GM12878 (cell line): ENCODE measurements around the gene ITPKB. TPM values are rescaled to one million over a fixed set of nuclear protein-coding genes. Genes with fewer than 3 reads are reported as not detected.

Experiments used
- ATAC-seq: fragments of 200-7000 bp; cut with Tn5 transposase; 3 replicates; pipeline ENCODE4 v1.9.1; 2020; ENCODE audit warnings: mild to moderate bottlenecking, moderate library complexity
- BruUV-seq: library from RNA; stranded (reverse); fragments of 400-500 nt; replicated peaks from 2 replicates; lab custom pipeline; 2021; lab: Mats Ljungman, UMichigan
- CTCF ChIA-PET: fragments of 300-600 bp; sonication (Branson Sonifier 250); formaldehyde crosslinking; extraction: SDS; loops from one replicate; lab custom pipeline; 2021; ENCODE audit warnings: inconsistent platforms; lab: Yijun Ruan, JAX
- POLR2A ChIA-PET: fragments of 350-600 bp; formaldehyde crosslinking; extraction: SDS; loops from one replicate; lab custom pipeline; 2021; ENCODE audit warnings: inconsistent platforms; lab: Charles Lee
- RAD21 ChIA-PET: fragments of 300-600 bp; sonication (Branson Sonifier 250); formaldehyde crosslinking; loops from one replicate; lab custom pipeline; 2023; ENCODE audit warnings: antibody characterized with exemption; ENCODE audit not compliant: unreplicated experiment; lab: Charles Lee
- SMC1A ChIA-PET: fragments of 300-600 bp; sonication (Branson Sonifier 250); formaldehyde crosslinking; loops from one replicate; lab custom pipeline; 2023; ENCODE audit not compliant: unreplicated experiment, uncharacterized antibody; lab: Charles Lee
- DNase-seq: peaks from one replicate; pipeline ENCODE4 v3.0.0-alpha.2; 2011; ENCODE audit warnings: low read depth, low spot score
- FAIRE-seq: peaks from 3 replicates; lab custom pipeline; 2011; peaks lifted over from hg19 to GRCh38; lab: Jason Lieb, UNC
- H2AFZ ChIP-seq: 2 replicates; pipeline ENCODE4 v1.6.0; 2011; ENCODE audit warnings: low read depth, low read length, control low read depth; ENCODE audit not compliant: control insufficient read depth
- H3K27ac ChIP-seq: 2 replicates; pipeline ENCODE4 v1.5.1; 2011; ENCODE audit warnings: control low read depth; ENCODE audit not compliant: control insufficient read depth, insufficient read depth
- H3K27me3 ChIP-seq, 2 experiments: replicated peaks in 1 of 2; 2 replicates each; pipeline versions ENCODE4 v1.6.0 to v1.6.1; 2011; ENCODE audit warnings: low read length in 1 of 2; ENCODE audit not compliant: control insufficient read depth in 2 of 2, insufficient read depth in 2 of 2
- H3K36me3 ChIP-seq, 2 experiments: 2 replicates each; pipeline ENCODE4 v1.5.1; 2011; ENCODE audit warnings: low read length in 1 of 2; ENCODE audit not compliant: control insufficient read depth in 2 of 2, insufficient read depth in 2 of 2
- H3K4me1 ChIP-seq: 2 replicates; pipeline ENCODE4 v1.6.1; 2011; ENCODE audit warnings: mild to moderate bottlenecking, low read length, moderate library complexity, mixed read lengths; ENCODE audit not compliant: control insufficient read depth, insufficient read depth
- H3K4me2 ChIP-seq: 2 replicates; pipeline ENCODE4 v1.6.0; 2011; ENCODE audit warnings: control low read depth; ENCODE audit not compliant: control insufficient read depth, insufficient read depth
- H3K4me3 ChIP-seq: fragments of 200-600 bp; sonication (generic); 2 replicates; pipeline ENCODE4 v1.5.1; 2016
- H3K79me2 ChIP-seq: 2 replicates; pipeline ENCODE4 v1.6.0; 2011; ENCODE audit warnings: low read length; ENCODE audit not compliant: control insufficient read depth, insufficient read depth
- H3K9ac ChIP-seq: 2 replicates; pipeline ENCODE4 v1.8.0; 2011; ENCODE audit warnings: low read length, control low read depth, mixed read lengths; ENCODE audit not compliant: control insufficient read depth, insufficient read depth
- H3K9me3 ChIP-seq: replicated peaks from 3 replicates; pipeline ENCODE4 v1.5.1; 2011; ENCODE audit warnings: mild to moderate bottlenecking, low read length; ENCODE audit not compliant: control insufficient read depth, insufficient read depth
- H4K20me1 ChIP-seq: 2 replicates; pipeline ENCODE4 v1.6.0; 2011; ENCODE audit not compliant: control insufficient read depth, insufficient read depth
- BCL3 ChIP-seq: IDR thresholded peaks from 2 replicates; pipeline ENCODE4 v1.6.1; 2011; ENCODE audit warnings: borderline replicate concordance, low read depth, mild to moderate bottlenecking, moderate library complexity, low read length; ENCODE audit not compliant: insufficient read depth, poor library complexity, severe bottlenecking
- CUX1 ChIP-seq: IDR thresholded peaks from 2 replicates; pipeline ENCODE4 v1.6.1; 2012; ENCODE audit warnings: improper control_type of control experiment, low read depth, low read length; ENCODE audit not compliant: insufficient replicate concordance
- EED ChIP-seq: sonication (generic); IDR thresholded peaks from 2 replicates; pipeline ENCODE4 v1.6.1; 2016; ENCODE audit warnings: antibody characterized with exemption, low read depth
- EP300 ChIP-seq, 2 experiments: fragments of 150-350 bp in 1 of 2; IDR thresholded peaks; 2 replicates each; pipeline ENCODE4 v1.6.1; 2011 to 2012; ENCODE audit warnings: low read depth in 2 of 2, low read length in 2 of 2, borderline replicate concordance in 1 of 2, improper control_type of control experiment in 1 of 2, inconsistent platforms in 1 of 2; ENCODE audit not compliant: control insufficient read depth in 1 of 2
- JUND ChIP-seq: IDR thresholded peaks from 2 replicates; pipeline ENCODE4 v1.6.1; 2012; ENCODE audit warnings: low read depth, mild to moderate bottlenecking, low read length, improper control_type of control experiment, moderate library complexity
- NR2C2 ChIP-seq: IDR thresholded peaks from 2 replicates; pipeline ENCODE4 v1.6.1; 2011; ENCODE audit warnings: borderline replicate concordance, low read depth; ENCODE audit not compliant: control insufficient read depth, insufficient read length
- NR2F1 ChIP-seq: fragments of 450-650 bp; conservative IDR thresholded peaks from 2 replicates; pipeline ENCODE4 v1.6.1; 2017; ENCODE audit warnings: mild to moderate bottlenecking
- POU2F2 ChIP-seq: IDR thresholded peaks from 3 replicates; pipeline ENCODE4 v1.6.1; 2011; ENCODE audit warnings: low read depth, mild to moderate bottlenecking, low read length, borderline replicate concordance
- SP1 ChIP-seq: IDR thresholded peaks from one replicate; pipeline ENCODE4 v1.6.1; 2011; ENCODE audit warnings: low read depth, low read length
- ZBTB4 ChIP-seq: fragments of 450-650 bp; formaldehyde crosslinking; IDR thresholded peaks from 2 replicates; pipeline ENCODE4 v1.4.0; 2022; ENCODE audit warnings: mild to moderate bottlenecking, moderate library complexity
- ZSCAN29 ChIP-seq: fragments of 450-650 bp; IDR thresholded peaks from 2 replicates; pipeline ENCODE4 v1.6.1; 2017; ENCODE audit warnings: mild to moderate bottlenecking, moderate library complexity
- WGBS: methylation state at CpG from one replicate; pipeline ENCODE4 v1.1.6; 2016; ENCODE audit warnings: low lambda C conversion rate; ENCODE audit not compliant: insufficient replicate concordance, insufficient coverage; ENCODE audit errors: missing lambda C conversion rate; 5-methylcytosine and 5-hydroxymethylcytosine counted together
- in situ Hi-C: fragments of 300-500 bp; cut with MboI; formaldehyde crosslinking; loops from 9 replicates; pipeline ENCODE4 v1.14.3; 2018; ENCODE audit warnings: mixed read lengths
- intact Hi-C: fragments of 100-400 bp; cut with micrococcal nuclease; formaldehyde crosslinking; loops from one replicate; pipeline ENCODE4 v1.14.2; 2022; ENCODE audit not compliant: unreplicated experiment
- polyA plus RNA-seq, 11 experiments: library from polyadenylated mRNA; depleted of rRNA in 4 of 11; unstranded in 6 of 11; stranded (reverse) in 5 of 11; fragments of >200 nt; fragmentation: Nextera tagmentation in 4 of 11; fragmentation: Illumina TruSeq in 1 of 11; extraction: Ambion mirVana in 4 of 11; extraction: Trizol in 1 of 11; gene quantifications; 1 replicate in 1 of 11; 2 replicates in 10 of 11; pipeline versions ENCODE4 v1.2.1 to v1.2.3, GENCODE V29; 2011 to 2016; ENCODE audit warnings: inconsistent platforms in 2 of 11, missing spikeins in 2 of 11, low read depth in 1 of 11
- total RNA-seq, 4 experiments: library from RNA; depleted of rRNA in 3 of 4; stranded (reverse); fragments of >200 nt in 3 of 4; fragmentation: Illumina TruSeq in 1 of 4; extraction: Trizol in 1 of 4; gene quantifications; 2 replicates each; pipeline versions ENCODE4 v1.2.1 to v1.2.3, GENCODE V29; 2013 to 2021

Gene ITPKB
- total and polyA plus RNA-seq, 10 of the 15 experiments (the other 5 are each of a cell fraction or from before 2014, with no cell fraction given): 1.3 to 38.7 (median 12.9) TPM

- H3K4me1 ChIP-seq: peaks cover 27% of the 10 kb centered on the region
- FAIRE-seq (no peak), DNase-seq (no peak), ATAC-seq (no peak)
- H3K79me2 ChIP-seq: no peaks in the 10 kb centered on the region; the same call in 1 of the 2 replicates
- ChIA-PET SMC1A (interaction anchor here (0.7 to 4.0 kb wide), 9 partner anchors 9 to 241 kb away, joined by 3 to 18 read pairs (median 5); no protein-coding TSS in a partner anchor), POLR2A (interaction anchor here (1.2 to 1.8 kb wide), 2 partner anchors 21 to 183 kb away, joined by 3 to 4 read pairs; no protein-coding TSS in a partner anchor), RAD21 (interaction anchor here (0.7 to 3.2 kb wide), 5 partner anchors 21 to 187 kb away, joined by 4 to 22 read pairs (median 5); no protein-coding TSS in a partner anchor), CTCF (interaction anchor here (0.6 to 4.1 kb wide), 12 partner anchors 8 to 1110 kb away, joined by 3 to 27 read pairs (median 4); no protein-coding TSS in a partner anchor)
- TF ChIP-seq ZBTB4 (CRISPR knock-in tag): no peak
- TF ChIP-seq NR2C2: no peak
- TF ChIP-seq NR2F1: no peak
- TF ChIP-seq POU2F2: no peak
- no peak for TF ChIP-seq EED
- no peak for TF ChIP-seq ZSCAN29
- TF ChIP-seq EP300 (IDR thresholded peaks at IDR 0.05; ENCODE audit: borderline replicate concordance in 1 of 2, control insufficient read depth in 1 of 2, low read depth in 2 of 2, low read length in 2 of 2): no peak
- no peak for TF ChIP-seq CUX1
- TF ChIP-seq BCL3: no peak
- no peak for TF ChIP-seq SP1
- TF ChIP-seq JUND: no peak
- H3K9me3 ChIP-seq: no peaks in the 10 kb centered on the region
- no peak overlapping the region for H3K27ac ChIP-seq
- peaks cover 6 to 33% of the 10 kb centered on the region in 2 experiments; a peak in 3 of 4 replicates for H3K36me3 ChIP-seq
- BruUV-seq: no TSS peak
- H2AFZ ChIP-seq: no peak overlapping the region
- no peak overlapping the region for H3K9ac ChIP-seq
- H3K4me3 ChIP-seq: no peak overlapping the region
- H3K4me2 ChIP-seq: no peak overlapping the region
- no peaks in the 10 kb centered on the region for H3K27me3 ChIP-seq
- 93% methylated on average over 22 of the region's 23 CpGs for WGBS
- intact Hi-C loops (no loop called here), in situ Hi-C loops (no loop called here)
- H4K20me1 ChIP-seq: no peaks in the 10 kb centered on the region
These were observed 97.3 kb downstream of the ITPKB start for GRCh38 chr1:226641671-226642231.
